Adrenal gland (tissue), 12 donors: ENCODE measurements around the gene COL18A1. TPM values are rescaled to one million over a fixed set of nuclear protein-coding genes. Genes with fewer than 3 reads are reported as not detected.

Experiments
- DNase-seq, 7 donors: peaks; one replicate each; pipeline ENCODE4 v3.0.0-alpha.2; 2019 to 2020
- H3K27ac ChIP-seq, 5 donors: fragments of 200-600 bp; sonication (generic) in 4 of 5; 1 replicate in 3 of 5; 2 replicates in 2 of 5; pipeline versions ENCODE4 v1.5.1 to v1.8.0; 2016 to 2020; ENCODE audit warnings: mild to moderate bottlenecking in 1 of 5
- H3K27me3 ChIP-seq: fragments of 200-600 bp; 2 replicates; pipeline ENCODE4 v1.8.0; 2021
- H3K36me3 ChIP-seq, 2 donors: fragments of 200-600 bp; replicated peaks in 1 of 2; 1 replicate in 1 of 2; 2 replicates in 1 of 2; pipeline versions ENCODE4 v1.5.1 to v1.8.0; 2018 to 2022
- H3K4me1 ChIP-seq, 2 donors: fragments of 200-600 bp; replicated peaks in 1 of 2; 1 replicate in 1 of 2; 2 replicates in 1 of 2; pipeline versions ENCODE4 v1.5.1 to v1.8.0; 2018 to 2021
- H3K4me3 ChIP-seq, 4 donors: fragments of 200-600 bp; sonication (generic) in 3 of 4; one replicate each; pipeline ENCODE4 v1.5.1; 2016 to 2018
- H3K9me3 ChIP-seq, 3 donors: fragments of 200-600 bp; sonication (generic) in 1 of 3; replicated peaks in 1 of 3; 1 replicate in 2 of 3; 2 replicates in 1 of 3; pipeline versions ENCODE4 v1.5.1 to v1.8.0; 2016 to 2021
- POLR2A ChIP-seq, 2 donors: fragments of 450-650 bp; IDR thresholded peaks; one replicate each; pipeline ENCODE4 v1.6.1; 2017; ENCODE audit warnings: antibody characterized with exemption in 2 of 2, mild to moderate bottlenecking in 2 of 2, moderate library complexity in 1 of 2
- WGBS, 4 donors: extraction: QIAGEN DNeasy Blood & Tissue Kit in 2 of 4; methylation state at CpG; one replicate each; pipeline versions ENCODE4 v1.1.5 to v1.1.7; 2013 to 2017; 5-methylcytosine and 5-hydroxymethylcytosine counted together
- intact Hi-C, 2 donors: fragments of 100-400 bp; cut with DNase I; formaldehyde crosslinking; loops; one replicate each; pipeline versions ENCODE4 v1.14.1 to v1.15.0; 2022 to 2023
- polyA plus RNA-seq, 3 donors: library from polyadenylated mRNA; stranded (reverse); fragments of 200-250 nt in 2 of 3; fragments of 350-450 nt in 1 of 3; fragmentation: Illumina TruSeq in 1 of 3; extraction: RNeasy Lipid Tissue Mini Kit (QIAGEN cat#74804) in 1 of 3; gene quantifications; one replicate each; pipeline ENCODE4 v1.2.3, GENCODE V29; 2013 to 2014
- total RNA-seq, 9 donors: library from RNA; depleted of rRNA in 4 of 9; stranded (reverse); fragments of >200 nt in 4 of 9; fragments of 120-200 nt in 1 of 9; fragmentation: NEBNext Ultra II Directional in 1 of 9; extraction: Animal tissue kit (Norgen Biotek cat#: 25700) in 1 of 9; gene quantifications; one replicate each; pipeline versions ENCODE4 v1.1.0 to v1.2.4, GENCODE V29; 2013 to 2023
- TF ChIP-seq, protein P1 (sequence below), 6 experiments: fragments of 450-650 bp in 4 of 6; fragments of 200-600 bp in 2 of 6; sonication (generic) in 1 of 6; IDR thresholded peaks; 1 replicate in 5 of 6; 2 replicates in 1 of 6; pipeline versions ENCODE4 v1.5.1 to v1.8.0; 2016 to 2021; ENCODE audit warnings: antibody characterized with exemption in 6 of 6, mild to moderate bottlenecking in 2 of 6, moderate library complexity in 1 of 6
- donor health status: healthy with polysubstance abuse.
- donor health status: Bipolar disorder and iron deficiency.
- donor health status: DM: yes; HTN: yes; CAD: no.
- donor health status: DM: no; HTN: no; CAD: no.
- donor health status: DM: no; HTN: no; CAD: no.
- donor health status: DM: yes; HTN: yes; CAD: no.

The COL18A1 gene
- total and polyA plus RNA-seq, 12 donors, result 10.9 to 244 (median 141) TPM

GRCh38 chr21:45481977-45482898, 77.3 kb downstream of the COL18A1 start:
- Histone ChIP-seq H3K4me3 (no peak overlapping the region), H3K27me3 (no peaks in the 10 kb centered on the region), H3K27ac (peak overlapping the region in 2 of 5 donors; percentile 35 to 54), H3K4me1 (peaks cover 0 to 7% of the 10 kb centered on the region in 2 donors), H3K9me3 (no peaks in the 10 kb centered on the region), H3K36me3 (peaks cover 0 to 48% of the 10 kb centered on the region in 2 donors)
- intact Hi-C loops, result no loop called here
- WGBS, 4 donors, result 89 to 95% (median 92%) methylated on average over 8 to 33 of the region's 33 CpGs
- DNase-seq, result no peak
- no peak for TF ChIP-seq POLR2A (IDR thresholded peaks at IDR 0.05)
- TF ChIP-seq, protein P1, sequence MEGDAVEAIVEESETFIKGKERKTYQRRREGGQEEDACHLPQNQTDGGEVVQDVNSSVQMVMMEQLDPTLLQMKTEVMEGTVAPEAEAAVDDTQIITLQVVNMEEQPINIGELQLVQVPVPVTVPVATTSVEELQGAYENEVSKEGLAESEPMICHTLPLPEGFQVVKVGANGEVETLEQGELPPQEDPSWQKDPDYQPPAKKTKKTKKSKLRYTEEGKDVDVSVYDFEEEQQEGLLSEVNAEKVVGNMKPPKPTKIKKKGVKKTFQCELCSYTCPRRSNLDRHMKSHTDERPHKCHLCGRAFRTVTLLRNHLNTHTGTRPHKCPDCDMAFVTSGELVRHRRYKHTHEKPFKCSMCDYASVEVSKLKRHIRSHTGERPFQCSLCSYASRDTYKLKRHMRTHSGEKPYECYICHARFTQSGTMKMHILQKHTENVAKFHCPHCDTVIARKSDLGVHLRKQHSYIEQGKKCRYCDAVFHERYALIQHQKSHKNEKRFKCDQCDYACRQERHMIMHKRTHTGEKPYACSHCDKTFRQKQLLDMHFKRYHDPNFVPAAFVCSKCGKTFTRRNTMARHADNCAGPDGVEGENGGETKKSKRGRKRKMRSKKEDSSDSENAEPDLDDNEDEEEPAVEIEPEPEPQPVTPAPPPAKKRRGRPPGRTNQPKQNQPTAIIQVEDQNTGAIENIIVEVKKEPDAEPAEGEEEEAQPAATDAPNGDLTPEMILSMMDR (IDR thresholded peaks at IDR 0.05), result no peak

DNA sequence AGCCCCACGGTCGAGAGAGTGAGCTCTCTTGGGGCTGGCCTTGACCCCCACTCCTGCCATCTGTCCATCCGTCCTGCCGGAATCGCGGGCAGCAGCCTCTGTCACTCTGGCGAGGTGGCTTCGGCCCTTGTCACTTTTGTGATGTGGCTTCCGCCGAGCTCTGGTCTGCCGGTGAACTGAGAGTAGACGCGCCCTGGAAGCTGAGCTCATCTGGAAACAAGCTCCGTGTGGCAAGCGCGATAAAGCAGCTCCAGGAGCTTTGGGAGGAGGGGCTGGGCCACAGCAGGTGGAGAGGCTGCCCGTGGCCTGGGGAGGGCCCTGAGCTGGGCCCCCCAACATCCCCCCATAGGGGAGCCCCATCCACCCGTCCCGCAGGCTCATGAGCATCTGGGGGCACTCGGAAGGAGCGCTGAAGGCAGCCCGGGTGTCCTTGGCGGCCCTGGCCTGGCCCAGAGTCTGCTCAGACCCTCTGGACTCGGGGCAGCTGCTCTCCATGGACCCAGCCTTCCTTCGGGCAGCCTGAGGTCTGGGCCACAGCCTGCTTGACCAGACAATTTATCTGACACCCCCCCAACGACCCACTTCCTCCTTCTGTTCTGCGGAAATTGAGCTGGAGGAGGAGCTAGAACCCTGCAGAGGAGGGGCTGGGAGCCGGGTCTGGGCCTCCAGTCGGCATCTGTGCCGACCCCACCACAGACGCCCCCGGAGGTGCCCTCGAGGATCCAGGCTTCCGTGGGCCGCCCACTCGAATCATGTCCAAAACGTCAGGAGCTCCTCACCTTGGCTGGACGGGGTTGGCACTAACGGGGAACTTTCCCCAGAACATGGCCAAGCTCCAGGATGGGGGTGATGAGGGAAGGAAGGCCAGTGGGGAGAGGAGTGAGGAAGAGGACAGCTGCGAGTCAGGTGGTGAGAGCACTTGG, 78.2 kb downstream of the COL18A1 start:
- intact Hi-C loops, result no loop called here
- Histone ChIP-seq H3K9me3 (no peaks in the 10 kb centered on the region), H3K4me1 (no peaks in the 10 kb centered on the region), H3K36me3 (peaks cover 0 to 48% of the 10 kb centered on the region in 2 donors), H3K27ac (peak overlapping the region in 2 of 5 donors; percentile 35 to 54), H3K27me3 (no peaks in the 10 kb centered on the region), H3K4me3 (no peak overlapping the region)
- TF ChIP-seq POLR2A (IDR thresholded peaks at IDR 0.05), result no peak
- TF ChIP-seq, protein P1 (IDR thresholded peaks at IDR 0.05), result no peak
- WGBS, 4 donors, result 70 to 81% (median 77%) methylated on average over 21 to 40 of the region's 40 CpGs
- DNase-seq, result peak in 1 of 7 donors; percentile 42

- Histone ChIP-seq H3K4me1 (no peaks in the 10 kb centered on the region), H3K27ac (no peak overlapping the region), H3K36me3 (peaks cover 0 to 41% of the 10 kb centered on the region in 2 donors), H3K4me3 (no peak overlapping the region), H3K27me3 (no peaks in the 10 kb centered on the region), H3K9me3 (no peaks in the 10 kb centered on the region)
- no peak for DNase-seq
- intact Hi-C loops, result no loop called here
- TF ChIP-seq, protein P1 (IDR thresholded peaks at IDR 0.05), result no peak
- no peak for TF ChIP-seq POLR2A (IDR thresholded peaks at IDR 0.05)
- WGBS, 4 donors, result 87 to 96% (median 87%) methylated on average over 6 of the region's 6 CpGs
Observed at GRCh38 chr21:45484318-45484717, 79.4 kb downstream of the COL18A1 start.
